PC-9 (cell line): ENCODE data around the gene NFIA. TPM values are rescaled to one million over a fixed set of nuclear protein-coding genes. Genes with fewer than 3 reads are reported as not detected.
"Not testable (repeated sequence)": the region's sequence is repeated elsewhere in the genome, so short reads cannot be mapped to it uniquely, and the experiment has no call there.

Experiments
- BruUV-seq: library from RNA; stranded (reverse); fragments of 400-500 nt; replicated peaks from 2 replicates; lab custom pipeline; 2021; lab: Mats Ljungman, UMichigan
- CTCF ChIA-PET: fragments of 300-600 bp; sonication (Branson Sonifier 250); formaldehyde crosslinking; loops from one replicate; lab custom pipeline; 2022; ENCODE audit warnings: antibody characterized with exemption; lab: Charles Lee
- POLR2A ChIA-PET: fragments of 300-600 bp; sonication (Branson Sonifier 250); formaldehyde crosslinking; loops from one replicate; lab custom pipeline; 2022; ENCODE audit warnings: antibody characterized with exemption; ENCODE audit not compliant: unreplicated experiment; lab: Charles Lee
- DNase-seq, 2 experiments: peaks; one replicate each; pipeline versions ENCODE4 v3.0.0 to v3.0.0-alpha.2; 2015 to 2022; ENCODE audit warnings: mixed read lengths in 1 of 2
- H2AFZ ChIP-seq: fragments of 200-600 bp; sonication (generic); 2 replicates; pipeline ENCODE4 v1.8.1; 2017; ENCODE audit warnings: antibody characterized with exemption
- H3F3A ChIP-seq: fragments of 200-600 bp; sonication (generic); 2 replicates; pipeline ENCODE4 v1.8.1; 2017; ENCODE audit warnings: antibody characterized with exemption, mild to moderate bottlenecking, low read depth; ENCODE audit not compliant: insufficient read depth
- H3K27ac ChIP-seq: fragments of 200-600 bp; sonication (generic); 2 replicates; pipeline ENCODE4 v1.6.1; 2016; ENCODE audit warnings: mixed run types
- H3K27me3 ChIP-seq: fragments of 200-600 bp; sonication (generic); 2 replicates; pipeline ENCODE4 v1.6.1; 2016; ENCODE audit warnings: low read depth, mixed run types; ENCODE audit not compliant: insufficient read depth
- H3K36me3 ChIP-seq: fragments of 200-600 bp; sonication (generic); 2 replicates; pipeline ENCODE4 v1.6.1; 2016; ENCODE audit warnings: low read depth, mixed run types
- H3K4me1 ChIP-seq: fragments of 200-600 bp; sonication (generic); replicated peaks from 2 replicates; pipeline ENCODE4 v1.6.1; 2016; ENCODE audit warnings: mixed run types; ENCODE audit not compliant: insufficient read depth
- H3K4me2 ChIP-seq: fragments of 200-600 bp; sonication (generic); 2 replicates; pipeline ENCODE4 v1.6.1; 2017; ENCODE audit warnings: mixed run types
- H3K4me3 ChIP-seq: fragments of 200-600 bp; sonication (generic); 2 replicates; pipeline ENCODE4 v1.6.1; 2016; ENCODE audit warnings: mixed run types
- H3K79me2 ChIP-seq: fragments of 200-600 bp; sonication (generic); 2 replicates; pipeline ENCODE4 v1.6.1; 2017; ENCODE audit warnings: low read depth, mixed run types
- H3K9me2 ChIP-seq: fragments of 200-600 bp; sonication (generic); 2 replicates; pipeline ENCODE4 v1.8.1; 2017; ENCODE audit warnings: mild to moderate bottlenecking; ENCODE audit not compliant: insufficient read depth
- H3K9me3 ChIP-seq: fragments of 200-600 bp; sonication (generic); 2 replicates; pipeline ENCODE4 v1.8.1; 2016; ENCODE audit warnings: low read depth; ENCODE audit not compliant: insufficient read depth
- H4K20me1 ChIP-seq: fragments of 200-600 bp; sonication (generic); 2 replicates; pipeline ENCODE4 v1.8.1; 2017; ENCODE audit not compliant: insufficient read depth
- EZH2 ChIP-seq: fragments of 200-600 bp; sonication (generic); IDR thresholded peaks from 2 replicates; pipeline ENCODE4 v1.8.0; 2017; ENCODE audit warnings: antibody characterized with exemption, low read depth
- intact Hi-C: fragments of 100-400 bp; cut with micrococcal nuclease; formaldehyde crosslinking; loops from one replicate; pipeline ENCODE4 v1.10.0; 2022; ENCODE audit not compliant: unreplicated experiment
- total RNA-seq: library from RNA; stranded (reverse); gene quantifications from 2 replicates; pipeline ENCODE4 v1.2.3, GENCODE V29; 2021
- TF ChIP-seq, protein P1 (sequence below): fragments of 200-600 bp; sonication (generic); conservative IDR thresholded peaks from 2 replicates; pipeline ENCODE4 v1.6.1; 2017; ENCODE audit warnings: mixed run types, antibody characterized with exemption, mild to moderate bottlenecking, moderate library complexity

Gene NFIA
- total RNA-seq, 1 experiment from 2014 or later = 26.7 TPM

DNA sequence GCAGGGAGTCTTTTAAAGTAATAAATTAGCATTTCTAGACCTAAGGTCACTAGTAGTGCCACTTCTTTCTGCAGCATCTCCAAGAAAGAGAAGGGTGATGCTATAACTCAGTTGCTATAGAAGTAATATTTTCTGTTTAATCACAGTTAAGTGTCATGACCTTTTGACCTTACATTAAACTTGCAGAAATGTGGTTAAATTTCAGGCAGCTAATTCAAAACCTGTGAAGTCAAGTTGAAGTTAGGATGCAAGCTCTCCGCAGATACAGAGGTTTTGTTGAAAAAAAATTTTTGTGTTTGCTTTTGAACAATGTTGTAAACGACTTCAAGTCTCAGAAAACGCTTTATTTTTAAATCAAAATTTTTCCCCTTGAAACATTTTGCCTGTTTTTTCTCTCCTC lies 193.9 kb downstream of the NFIA start:
- Histone ChIP-seq H3K27ac (no peak overlapping the region), H3K27me3 (no peaks in the 10 kb centered on the region), H2AFZ (no peak overlapping the region), H3K9me3 (no peaks in the 10 kb centered on the region), H3K4me3 (no peak overlapping the region), H4K20me1 (no peaks in the 10 kb centered on the region), H3K9me2 (no peaks in the 10 kb centered on the region), H3K79me2 (peaks cover 5% of the 10 kb centered on the region; the same call in 1 of the 2 replicates), H3K4me1 (no peaks in the 10 kb centered on the region), H3K36me3 (no peaks in the 10 kb centered on the region), H3K4me2 (no peak overlapping the region), H3F3A (no peaks in the 10 kb centered on the region; the same call in 1 of the 2 replicates)
- ChIA-PET POLR2A (no interaction called here), CTCF (no interaction called here)
- no peak for TF ChIP-seq EZH2
- TF ChIP-seq, protein P1, sequence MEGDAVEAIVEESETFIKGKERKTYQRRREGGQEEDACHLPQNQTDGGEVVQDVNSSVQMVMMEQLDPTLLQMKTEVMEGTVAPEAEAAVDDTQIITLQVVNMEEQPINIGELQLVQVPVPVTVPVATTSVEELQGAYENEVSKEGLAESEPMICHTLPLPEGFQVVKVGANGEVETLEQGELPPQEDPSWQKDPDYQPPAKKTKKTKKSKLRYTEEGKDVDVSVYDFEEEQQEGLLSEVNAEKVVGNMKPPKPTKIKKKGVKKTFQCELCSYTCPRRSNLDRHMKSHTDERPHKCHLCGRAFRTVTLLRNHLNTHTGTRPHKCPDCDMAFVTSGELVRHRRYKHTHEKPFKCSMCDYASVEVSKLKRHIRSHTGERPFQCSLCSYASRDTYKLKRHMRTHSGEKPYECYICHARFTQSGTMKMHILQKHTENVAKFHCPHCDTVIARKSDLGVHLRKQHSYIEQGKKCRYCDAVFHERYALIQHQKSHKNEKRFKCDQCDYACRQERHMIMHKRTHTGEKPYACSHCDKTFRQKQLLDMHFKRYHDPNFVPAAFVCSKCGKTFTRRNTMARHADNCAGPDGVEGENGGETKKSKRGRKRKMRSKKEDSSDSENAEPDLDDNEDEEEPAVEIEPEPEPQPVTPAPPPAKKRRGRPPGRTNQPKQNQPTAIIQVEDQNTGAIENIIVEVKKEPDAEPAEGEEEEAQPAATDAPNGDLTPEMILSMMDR = no peak
- intact Hi-C loops = no loop called here
- BruUV-seq = no TSS peak
- DNase-seq = no peak

DNA sequence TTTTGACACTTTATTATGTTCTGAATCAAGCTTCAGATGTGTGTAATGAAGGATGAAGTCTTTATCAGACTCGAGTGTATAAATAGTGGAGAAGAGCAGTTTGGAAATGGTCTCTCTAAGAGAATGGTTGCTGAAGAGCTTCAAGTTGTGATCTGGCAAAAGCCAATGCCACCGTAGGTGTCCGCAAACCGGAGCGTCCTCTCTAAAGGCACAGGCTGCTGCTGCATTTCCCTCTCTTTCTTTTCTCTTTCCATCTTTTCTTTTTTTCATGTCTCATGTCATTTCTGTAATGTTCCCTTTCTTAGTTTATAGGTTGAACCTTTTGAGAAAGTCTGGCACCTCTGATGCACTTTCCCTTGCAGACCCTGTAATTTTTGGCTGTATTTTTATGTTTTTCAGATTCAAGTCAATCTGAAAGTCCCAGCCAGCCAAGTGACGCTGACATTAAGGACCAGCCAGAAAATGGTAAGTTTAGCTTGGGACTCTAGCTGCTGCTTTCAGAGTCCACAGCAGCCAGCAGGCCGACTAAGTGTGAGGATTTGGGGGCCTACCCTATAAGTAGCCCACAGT lies 194.8 kb downstream of the NFIA start:
- POLR2A ChIA-PET = no interaction called here
- H3K4me2 ChIP-seq = no peak overlapping the region
- H3K79me2 ChIP-seq = peaks cover 5% of the 10 kb centered on the region; the same call in 1 of the 2 replicates
- H3K4me1 ChIP-seq = no peaks in the 10 kb centered on the region
- H3K27me3 ChIP-seq = no peaks in the 10 kb centered on the region
- H4K20me1 ChIP-seq = no peaks in the 10 kb centered on the region
- H2AFZ ChIP-seq = no peak overlapping the region
- no peaks in the 10 kb centered on the region for H3K36me3 ChIP-seq
- H3K9me2 ChIP-seq = no peaks in the 10 kb centered on the region
- H3F3A ChIP-seq = no peaks in the 10 kb centered on the region
- no peak for TF ChIP-seq EZH2
- TF ChIP-seq, protein P1 = no peak
- H3K27ac ChIP-seq = no peak overlapping the region
- DNase-seq = no peak
- no peaks in the 10 kb centered on the region for H3K9me3 ChIP-seq
- CTCF ChIA-PET = no interaction called here
- intact Hi-C loops = no loop called here
- BruUV-seq = no TSS peak
- H3K4me3 ChIP-seq = no peak overlapping the region

DNA sequence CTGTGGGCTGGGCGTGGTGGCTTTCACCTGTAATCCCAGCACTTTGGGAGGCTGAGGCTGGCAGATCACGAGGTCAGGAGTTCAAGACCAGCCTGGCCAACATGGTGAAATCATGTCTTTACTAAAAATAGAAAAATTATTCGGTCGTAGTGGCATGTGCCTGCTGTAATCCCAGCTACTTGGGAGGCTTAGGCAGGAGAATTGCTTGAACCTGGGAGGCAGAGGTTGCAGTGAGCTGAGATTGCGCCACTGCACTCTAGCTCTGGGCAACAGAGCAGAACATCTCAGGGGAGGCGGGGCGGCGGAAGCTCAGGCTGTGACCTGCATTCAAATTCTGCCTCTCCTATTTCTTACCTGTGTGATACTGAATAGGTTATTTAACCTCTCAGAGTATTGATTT lies 196.1 kb downstream of the NFIA start:
- BruUV-seq, H3K4me2 ChIP-seq, H3K27me3 ChIP-seq, H3K36me3 ChIP-seq, H2AFZ ChIP-seq, H3K27ac ChIP-seq, POLR2A ChIA-PET, H3K79me2 ChIP-seq, H3F3A ChIP-seq, H3K9me3 ChIP-seq, H3K4me1 ChIP-seq, H3K9me2 ChIP-seq, intact Hi-C loops, H4K20me1 ChIP-seq, H3K4me3 ChIP-seq, DNase-seq: not testable (repeated sequence)
- CTCF ChIA-PET = interaction anchor here (0.5 to 0.6 kb wide), 2 partner anchors 47 to 207 kb away, joined by 4 read pairs; no protein-coding TSS in a partner anchor

DNA sequence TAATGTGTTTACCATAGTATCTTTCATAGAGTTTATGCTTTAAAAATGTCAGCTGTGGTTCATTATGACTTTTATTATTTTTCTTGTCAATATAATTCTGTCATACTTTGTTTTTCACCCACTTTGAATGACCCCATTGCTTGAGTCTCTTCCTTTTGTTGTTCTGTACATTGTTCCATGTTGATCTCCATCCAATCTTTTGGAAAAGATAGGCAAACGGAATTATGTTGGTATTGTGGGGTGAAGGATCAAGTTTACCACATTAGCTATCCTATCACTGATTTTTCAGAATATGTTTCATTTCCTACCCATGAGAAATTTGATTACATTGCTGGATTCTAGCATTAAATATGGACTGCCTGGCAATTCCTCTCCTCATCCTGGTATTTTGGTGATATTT lies 196.6 kb downstream of the NFIA start:
- Histone ChIP-seq H3F3A (0 out of 2 replicates have a peak, but pooled peaks cover under 1% of the 10 kb centered on the region), H3K4me3 (no peak overlapping the region), H3K79me2 (peaks cover 9% of the 10 kb centered on the region), H3K36me3 (no peaks in the 10 kb centered on the region), H3K9me3 (no peaks in the 10 kb centered on the region), H3K27ac (no peak overlapping the region), H3K4me2 (no peak overlapping the region), H4K20me1 (no peaks in the 10 kb centered on the region), H3K27me3 (no peaks in the 10 kb centered on the region), H3K9me2 (no peaks in the 10 kb centered on the region), H2AFZ (no peak overlapping the region), H3K4me1 (peaks cover 3% of the 10 kb centered on the region; the same call in 1 of the 2 replicates)
- BruUV-seq = no TSS peak
- ChIA-PET CTCF (no interaction called here), POLR2A (no interaction called here)
- intact Hi-C loops = no loop called here
- DNase-seq = no peak
- TF ChIP-seq, protein P1 = no peak
- no peak for TF ChIP-seq EZH2
